ENCODE data around the gene CDPF1. TPM values are rescaled to one million over a fixed set of nuclear protein-coding genes. Genes with fewer than 3 reads are reported as not detected.

CDPF1 gene
- total and polyA plus RNA-seq, 2 experiments from 2014 or later, result 12.9 to 14.7 TPM

- Histone ChIP-seq H3K79me2 (ENCODE audit: insufficient read depth) (0 out of 2 replicates have a peak, but pooled peaks cover 5% of the 10 kb centered on the region), H3F3A (ENCODE audit: insufficient read depth) (peaks cover 3% of the 10 kb centered on the region), H3K4me1 (ENCODE audit: insufficient read depth) (peaks cover 11% of the 10 kb centered on the region), H3K27ac (no peak overlapping the region), H4K20me1 (ENCODE audit: insufficient read depth) (no peaks in the 10 kb centered on the region), H3K4me2 (ENCODE audit: unreplicated experiment) (no peak overlapping the region), H3K4me3 (no peak overlapping the region), H3K9me3 (ENCODE audit: low read depth) (no peaks in the 10 kb centered on the region), H3K9ac (no peak overlapping the region), H3K36me3 (ENCODE audit: low read depth) (no peaks in the 10 kb centered on the region), H3K27me3 (replicated peaks; ENCODE audit: insufficient read depth) (no peaks in the 10 kb centered on the region), H2AFZ (no peak overlapping the region), H3K9me2 (ENCODE audit: insufficient read depth) (no peaks in the 10 kb centered on the region)
- no peak for DNase-seq
- TF ChIP-seq EZH2phosphoT487 (IDR thresholded peaks at IDR 0.05; ENCODE audit: insufficient read depth, low read depth), result no peak
- TF ChIP-seq EZH2 (IDR thresholded peaks at IDR 0.05; ENCODE audit: insufficient read depth, poor library complexity, severe bottlenecking), result no peak
- in situ Hi-C loops (cut with MboI), result no loop called here
- WGBS, 2 experiments (ENCODE audit: low coverage in 1 of 2, low lambda C conversion rate in 2 of 2, missing lambda C conversion rate in 2 of 2), result 95 to 100% methylated on average over 2 of the region's 2 CpGs
Observed at GRCh38 chr22:46247443-46247975, 2.6 kb downstream of the CDPF1 start.

- in situ Hi-C loops (cut with MboI), result no loop called here
- Histone ChIP-seq H3K4me1 (ENCODE audit: insufficient read depth) (peaks cover 4% of the 10 kb centered on the region), H3K9me2 (ENCODE audit: insufficient read depth) (no peaks in the 10 kb centered on the region), H3K9ac (no peak overlapping the region), H3F3A (ENCODE audit: insufficient read depth) (peaks cover 4% of the 10 kb centered on the region; the same call in 1 of the 2 replicates), H3K4me3 (no peak overlapping the region), H3K27me3 (replicated peaks; ENCODE audit: insufficient read depth) (no peaks in the 10 kb centered on the region), H3K79me2 (ENCODE audit: insufficient read depth) (0 out of 2 replicates have a peak, but pooled peaks cover 5% of the 10 kb centered on the region), H3K4me2 (ENCODE audit: unreplicated experiment) (no peak overlapping the region), H3K9me3 (ENCODE audit: low read depth) (no peaks in the 10 kb centered on the region), H3K36me3 (ENCODE audit: low read depth) (no peaks in the 10 kb centered on the region), H4K20me1 (ENCODE audit: insufficient read depth) (no peaks in the 10 kb centered on the region), H3K27ac (no peak overlapping the region), H2AFZ (no peak overlapping the region)
- TF ChIP-seq EZH2phosphoT487 (IDR thresholded peaks at IDR 0.05; ENCODE audit: insufficient read depth, low read depth), result no peak
- TF ChIP-seq EZH2 (IDR thresholded peaks at IDR 0.05; ENCODE audit: insufficient read depth, poor library complexity, severe bottlenecking), result no peak
- no peak for DNase-seq
- 87 to 89% methylated on average over 7 to 10 of the region's 10 CpGs for WGBS, 2 experiments (ENCODE audit: low coverage in 1 of 2, low lambda C conversion rate in 2 of 2, missing lambda C conversion rate in 2 of 2)
Observed at GRCh38 chr22:46246178-46246577, 3.9 kb downstream of the CDPF1 start.

GRCh38 chr22:46245511-46245910, 4.6 kb downstream of the CDPF1 start:
- Histone ChIP-seq H2AFZ (no peak overlapping the region), H3K27ac (no peak overlapping the region)
- 63 to 65% methylated on average over 15 to 16 of the region's 16 CpGs for WGBS, 2 experiments (ENCODE audit: low coverage in 1 of 2, low lambda C conversion rate in 2 of 2, missing lambda C conversion rate in 2 of 2)

GRCh38 chr22:46244771-46245170, 5.3 kb downstream of the CDPF1 start:
- 0 out of 2 replicates have a peak, but pooled peaks cover 5% of the 10 kb centered on the region for H3K79me2 ChIP-seq (ENCODE audit: insufficient read depth)

More at GRCh38 chr22:46245511-46245910, 4.6 kb downstream of the CDPF1 start:
- Histone ChIP-seq H3K9me2 (ENCODE audit: insufficient read depth) (no peaks in the 10 kb centered on the region), H3K4me2 (ENCODE audit: unreplicated experiment) (no peak overlapping the region), H3K36me3 (ENCODE audit: low read depth) (no peaks in the 10 kb centered on the region), H3K4me3 (no peak overlapping the region), H4K20me1 (ENCODE audit: insufficient read depth) (no peaks in the 10 kb centered on the region), H3K79me2 (ENCODE audit: insufficient read depth) (0 out of 2 replicates have a peak, but pooled peaks cover 5% of the 10 kb centered on the region), H3K27me3 (replicated peaks; ENCODE audit: insufficient read depth) (no peaks in the 10 kb centered on the region), H3K9ac (no peak overlapping the region), H3F3A (ENCODE audit: insufficient read depth) (peaks cover 4% of the 10 kb centered on the region; the same call in 1 of the 2 replicates), H3K9me3 (ENCODE audit: low read depth) (no peaks in the 10 kb centered on the region), H3K4me1 (ENCODE audit: insufficient read depth) (no peaks in the 10 kb centered on the region)
- TF ChIP-seq EZH2 (IDR thresholded peaks at IDR 0.05; ENCODE audit: insufficient read depth, poor library complexity, severe bottlenecking), result no peak
- TF ChIP-seq EZH2phosphoT487 (IDR thresholded peaks at IDR 0.05; ENCODE audit: insufficient read depth, low read depth), result no peak
- in situ Hi-C loops (cut with MboI), result no loop called here
- DNase-seq, result no peak

More at GRCh38 chr22:46244771-46245170, 5.3 kb downstream of the CDPF1 start:
- H2AFZ ChIP-seq, result no peak overlapping the region
- H4K20me1 ChIP-seq (ENCODE audit: insufficient read depth), result no peaks in the 10 kb centered on the region
- H3K9me3 ChIP-seq (ENCODE audit: low read depth), result no peaks in the 10 kb centered on the region
- no peaks in the 10 kb centered on the region for H3K36me3 ChIP-seq (ENCODE audit: low read depth)
- DNase-seq, result no peak
- no peak overlapping the region for H3K4me2 ChIP-seq (ENCODE audit: unreplicated experiment)
- peaks cover 4% of the 10 kb centered on the region; the same call in 1 of the 2 replicates for H3F3A ChIP-seq (ENCODE audit: insufficient read depth)
- no peaks in the 10 kb centered on the region for H3K9me2 ChIP-seq (ENCODE audit: insufficient read depth)
- in situ Hi-C loops (cut with MboI), result no loop called here
- TF ChIP-seq EZH2phosphoT487 (IDR thresholded peaks at IDR 0.05; ENCODE audit: insufficient read depth, low read depth) (no peak), EZH2 (IDR thresholded peaks at IDR 0.05; ENCODE audit: insufficient read depth, poor library complexity, severe bottlenecking) (no peak)
- no peak overlapping the region for H3K9ac ChIP-seq
- H3K27me3 ChIP-seq (replicated peaks; ENCODE audit: insufficient read depth), result no peaks in the 10 kb centered on the region
- H3K27ac ChIP-seq, result no peak overlapping the region
- WGBS, 2 experiments (ENCODE audit: low coverage in 1 of 2, low lambda C conversion rate in 2 of 2, missing lambda C conversion rate in 2 of 2), result 77 to 78% methylated on average over 9 of the region's 9 CpGs
- no peak overlapping the region for H3K4me3 ChIP-seq
- no peaks in the 10 kb centered on the region for H3K4me1 ChIP-seq (ENCODE audit: insufficient read depth)

All from GM23248 (cell line).